Kidney (tissue), 14 donors: ENCODE results near the gene TFCP2L1. TPM values are rescaled to one million over a fixed set of nuclear protein-coding genes. Genes with fewer than 3 reads are reported as not detected.
"Not testable (repeated sequence)": the region's sequence is repeated elsewhere in the genome, so short reads cannot be mapped to it uniquely, and the experiment has no call there.

ENCODE experiments used
- DNase-seq, 5 donors: peaks; one replicate each; pipeline ENCODE4 v3.0.0-alpha.2; 2013 to 2020
- FAIRE-seq: peaks from 2 replicates; lab custom pipeline; 2012; peaks lifted over from hg19 to GRCh38; lab: Jason Lieb, UNC
- H3K27ac ChIP-seq, 2 donors: one replicate each; pipeline ENCODE4 v1.7.0; 2013; ENCODE audit warnings: low read depth in 2 of 2, low read length in 2 of 2, inconsistent platforms in 1 of 2
- H3K27me3 ChIP-seq: one replicate; pipeline ENCODE4 v1.7.1; 2013; ENCODE audit warnings: low read length, inconsistent platforms; ENCODE audit not compliant: control insufficient read depth, insufficient read depth
- H3K36me3 ChIP-seq, 3 donors: one replicate each; pipeline versions ENCODE4 v1.7.0 to v1.7.1; 2013; ENCODE audit warnings: low read length in 3 of 3, control low read depth in 1 of 3, inconsistent platforms in 1 of 3; ENCODE audit not compliant: insufficient read depth in 3 of 3, control insufficient read depth in 2 of 3
- H3K4me1 ChIP-seq, 3 donors: one replicate each; pipeline versions ENCODE4 v1.7.0 to v1.7.1; 2013; ENCODE audit warnings: low read length in 3 of 3, inconsistent platforms in 1 of 3, low read depth in 1 of 3; ENCODE audit not compliant: control insufficient read depth in 2 of 3, insufficient read depth in 2 of 3
- H3K4me3 ChIP-seq, 3 donors: one replicate each; pipeline versions ENCODE4 v1.7.0 to v1.8.1; 2013; ENCODE audit warnings: low read length in 3 of 3, control low read depth in 1 of 3, inconsistent platforms in 1 of 3
- H3K9ac ChIP-seq, 3 donors: one replicate each; pipeline versions ENCODE4 v1.7.0 to v1.7.1; 2013; ENCODE audit warnings: low read length in 3 of 3, control low read depth in 1 of 3, inconsistent platforms in 1 of 3
- H3K9me3 ChIP-seq, 3 donors: one replicate each; pipeline versions ENCODE4 v1.7.0 to v1.7.1; 2013; ENCODE audit warnings: low read length in 3 of 3, control low read depth in 1 of 3, inconsistent platforms in 1 of 3; ENCODE audit not compliant: control insufficient read depth in 2 of 3, insufficient read depth in 1 of 3
- intact Hi-C: fragments of 100-400 bp; cut with DNase I; formaldehyde crosslinking; loops from one replicate; pipeline ENCODE4 v1.11.1; 2022
- polyA plus RNA-seq: library from polyadenylated mRNA; stranded (reverse); fragments of 350-450 nt; fragmentation: Illumina TruSeq; extraction: RNeasy Lipid Tissue Mini Kit (QIAGEN cat#74804); gene quantifications from one replicate; pipeline ENCODE4 v1.2.3, GENCODE V29; 2014; ENCODE audit warnings: low read depth, low replicate concordance; ENCODE audit not compliant: insufficient read depth
- total RNA-seq: library from RNA; stranded (reverse); fragmentation: NEBNext Ultra II Directional; extraction: Animal tissue kit (Norgen Biotek cat#: 25700); gene quantifications from one replicate; pipeline ENCODE4 v1.2.1, GENCODE V29; 2021
- TF ChIP-seq, protein P1 (sequence below): IDR thresholded peaks from 3 replicates; pipeline ENCODE4 v1.5.1; 2012; ENCODE audit warnings: mild to moderate bottlenecking, moderate library complexity, borderline replicate concordance; ENCODE audit not compliant: insufficient read depth; ENCODE audit errors: extremely low read depth
- donor health status: control.
- donor health status: control.
- donor health status: control.
- donor health status: control.
- donor health status: control.
- donor health status: DM: yes; HTN: yes; CAD: no.
- donor health status: Normal renal cell carcinoma (clear cell type).

The TFCP2L1 gene
- total and polyA plus RNA-seq, 2 donors from 2014 or later, result 44.4 to 172 TPM

DNA sequence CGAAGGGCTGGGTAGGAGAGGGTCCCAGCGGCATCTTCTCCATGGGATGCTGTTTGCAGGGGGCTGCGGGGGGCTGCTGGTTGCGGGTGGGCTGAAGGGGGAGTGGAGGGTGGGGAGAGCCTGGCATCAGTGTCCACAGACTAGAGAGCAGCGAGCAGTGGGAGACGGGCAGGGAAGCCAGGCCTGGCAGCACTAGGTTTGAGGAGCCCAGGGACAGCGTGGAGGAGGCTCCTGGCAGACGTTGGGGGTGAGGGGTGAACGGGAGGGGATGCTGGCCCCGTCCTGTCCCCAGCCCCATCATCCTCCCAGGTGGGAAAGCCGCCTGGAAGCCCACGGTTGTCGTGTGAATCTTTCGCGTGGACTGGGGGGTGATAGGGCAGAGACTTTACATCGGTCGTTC is 48.2 kb upstream of the TFCP2L1 start:
- DNase-seq, result no peak
- intact Hi-C loops, result no loop called here
- Histone ChIP-seq H3K27me3 (no peaks in the 10 kb centered on the region), H3K9me3 (no peaks in the 10 kb centered on the region), H3K36me3 (no peaks in the 10 kb centered on the region), H3K4me1 (peaks cover 0 to 12% (median 11%) of the 10 kb centered on the region in 3 donors), H3K4me3 (no peak overlapping the region), H3K9ac (no peak overlapping the region), H3K27ac (no peak overlapping the region)
- TF ChIP-seq, protein P1, sequence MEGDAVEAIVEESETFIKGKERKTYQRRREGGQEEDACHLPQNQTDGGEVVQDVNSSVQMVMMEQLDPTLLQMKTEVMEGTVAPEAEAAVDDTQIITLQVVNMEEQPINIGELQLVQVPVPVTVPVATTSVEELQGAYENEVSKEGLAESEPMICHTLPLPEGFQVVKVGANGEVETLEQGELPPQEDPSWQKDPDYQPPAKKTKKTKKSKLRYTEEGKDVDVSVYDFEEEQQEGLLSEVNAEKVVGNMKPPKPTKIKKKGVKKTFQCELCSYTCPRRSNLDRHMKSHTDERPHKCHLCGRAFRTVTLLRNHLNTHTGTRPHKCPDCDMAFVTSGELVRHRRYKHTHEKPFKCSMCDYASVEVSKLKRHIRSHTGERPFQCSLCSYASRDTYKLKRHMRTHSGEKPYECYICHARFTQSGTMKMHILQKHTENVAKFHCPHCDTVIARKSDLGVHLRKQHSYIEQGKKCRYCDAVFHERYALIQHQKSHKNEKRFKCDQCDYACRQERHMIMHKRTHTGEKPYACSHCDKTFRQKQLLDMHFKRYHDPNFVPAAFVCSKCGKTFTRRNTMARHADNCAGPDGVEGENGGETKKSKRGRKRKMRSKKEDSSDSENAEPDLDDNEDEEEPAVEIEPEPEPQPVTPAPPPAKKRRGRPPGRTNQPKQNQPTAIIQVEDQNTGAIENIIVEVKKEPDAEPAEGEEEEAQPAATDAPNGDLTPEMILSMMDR, result no peak
- FAIRE-seq, result no peak

DNA sequence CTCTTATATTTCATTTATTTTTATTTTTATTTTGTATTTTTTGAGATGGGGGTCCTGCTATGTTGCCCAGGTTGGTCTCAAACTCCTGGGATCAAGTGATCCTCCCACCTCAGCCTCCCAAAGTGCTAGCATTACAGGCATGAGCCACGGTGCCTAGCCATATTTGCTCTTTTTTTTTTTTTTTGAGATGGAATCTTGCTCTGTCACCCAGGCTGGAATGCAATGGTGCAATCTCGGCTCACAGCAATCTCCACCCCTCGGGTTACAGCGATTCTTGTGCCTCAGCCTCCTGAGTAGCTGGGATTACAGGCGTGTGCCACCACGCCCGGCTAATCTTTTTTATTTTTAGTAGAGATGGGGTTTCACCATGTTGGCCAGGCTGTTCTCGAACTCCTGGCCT is 46.3 kb upstream of the TFCP2L1 start:
- peaks cover 0 to 12% (median 11%) of the 10 kb centered on the region in 3 donors for H3K4me1 ChIP-seq
- H3K9ac ChIP-seq, intact Hi-C loops, H3K4me3 ChIP-seq, DNase-seq, H3K9me3 ChIP-seq, H3K36me3 ChIP-seq, H3K27me3 ChIP-seq, H3K27ac ChIP-seq, FAIRE-seq: not testable (repeated sequence)

DNA sequence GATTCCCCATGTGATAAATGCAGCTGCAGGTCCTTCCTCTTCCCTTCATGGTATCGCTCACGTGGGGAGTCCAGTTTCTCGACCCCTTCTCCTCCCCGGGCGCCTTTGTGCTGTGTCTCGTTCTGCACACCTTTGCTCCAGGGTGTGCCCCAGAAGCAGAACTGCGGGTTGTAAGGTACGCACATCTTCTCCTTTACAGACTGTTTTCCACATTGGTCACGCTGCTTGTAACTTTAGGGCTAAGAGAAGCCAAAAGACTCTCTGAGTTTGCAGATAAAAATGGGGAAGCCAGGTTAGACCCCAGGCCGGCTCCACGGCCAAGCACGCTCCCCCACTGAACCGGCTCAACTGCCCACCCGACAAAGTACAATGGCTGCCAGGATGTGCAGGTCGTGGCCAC is 45.9 kb upstream of the TFCP2L1 start:
- DNase-seq, result no peak
- H3K4me1 ChIP-seq, result peaks cover 0 to 12% (median 11%) of the 10 kb centered on the region in 3 donors

DNA sequence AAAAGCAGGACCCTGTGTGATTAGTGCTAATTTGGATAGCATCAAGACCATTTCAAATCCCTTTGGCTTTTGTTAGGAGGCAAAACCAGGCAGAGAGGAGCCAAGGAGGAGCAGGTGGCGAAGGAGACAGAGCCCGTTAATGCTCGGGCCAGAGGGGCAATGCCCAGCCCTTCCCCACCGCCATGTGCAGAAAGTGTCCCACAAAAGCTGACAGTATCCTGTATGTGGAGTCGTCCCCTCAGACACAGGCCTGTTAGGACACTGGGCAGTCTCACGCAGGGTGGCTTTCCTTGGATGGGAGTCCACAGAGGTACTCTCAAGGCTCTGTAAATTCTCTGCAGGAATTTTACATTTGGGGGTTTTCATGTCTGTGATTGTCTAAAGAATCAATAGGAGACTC is 44.8 kb upstream of the TFCP2L1 start:
- Histone ChIP-seq H3K27me3 (no peaks in the 10 kb centered on the region), H3K9ac (no peak overlapping the region), H3K36me3 (no peaks in the 10 kb centered on the region), H3K4me1 (peaks cover 0 to 5% (median 4%) of the 10 kb centered on the region in 3 donors), H3K4me3 (no peak overlapping the region), H3K9me3 (no peaks in the 10 kb centered on the region), H3K27ac (no peak overlapping the region)
- TF ChIP-seq, protein P1, result no peak
- FAIRE-seq (no peak), DNase-seq (no peak)
- intact Hi-C loops, result no loop called here

More for the DNA sequence above, 45.9 kb upstream of the TFCP2L1 start:
- Histone ChIP-seq H3K36me3 (no peaks in the 10 kb centered on the region), H3K4me3 (no peak overlapping the region), H3K9me3 (no peaks in the 10 kb centered on the region), H3K27ac (no peak overlapping the region), H3K9ac (no peak overlapping the region), H3K27me3 (no peaks in the 10 kb centered on the region)
- no peak for FAIRE-seq
- intact Hi-C loops, result no loop called here
- TF ChIP-seq, protein P1, result no peak
